GM23338 (cell line): ENCODE measurements around the gene EGFL8. TPM values are rescaled to one million over a fixed set of nuclear protein-coding genes. Genes with fewer than 3 reads are reported as not detected.

Source experiments
- ATAC-seq: fragments of 200-7000 bp; cut with Tn5 transposase; 3 replicates; pipeline ENCODE4 v1.9.1; 2020
- DNase-seq: peaks from one replicate; pipeline ENCODE4 v3.0.0-alpha.2; 2015; ENCODE audit warnings: low spot score
- H2AFZ ChIP-seq: fragments of 200-600 bp; sonication (generic); 2 replicates; pipeline ENCODE4 v1.8.0; 2016; ENCODE audit warnings: antibody characterized with exemption, mild to moderate bottlenecking, moderate library complexity
- H3F3A ChIP-seq: fragments of 200-600 bp; sonication (generic); replicated peaks from 2 replicates; pipeline ENCODE4 v1.8.0; 2017; ENCODE audit warnings: antibody characterized with exemption, mixed run types, low read depth
- H3K27ac ChIP-seq: fragments of 200-600 bp; sonication (generic); 2 replicates; pipeline ENCODE4 v1.6.1; 2016; ENCODE audit warnings: low read depth
- H3K27me3 ChIP-seq: fragments of 200-600 bp; sonication (generic); 2 replicates; pipeline ENCODE4 v1.8.0; 2016; ENCODE audit warnings: mild to moderate bottlenecking, mixed run types, moderate library complexity; ENCODE audit not compliant: insufficient read depth
- H3K36me3 ChIP-seq: fragments of 200-600 bp; sonication (generic); 2 replicates; pipeline ENCODE4 v1.8.0; 2016; ENCODE audit warnings: mild to moderate bottlenecking; ENCODE audit not compliant: insufficient read depth
- H3K4me1 ChIP-seq: fragments of 200-600 bp; sonication (generic); 2 replicates; pipeline ENCODE4 v1.8.0; 2016; ENCODE audit warnings: mild to moderate bottlenecking, moderate library complexity; ENCODE audit not compliant: insufficient read depth
- H3K4me2 ChIP-seq: fragments of 200-600 bp; sonication (generic); 2 replicates; pipeline ENCODE4 v1.7.1; 2017; ENCODE audit warnings: mixed run types
- H3K4me3 ChIP-seq: fragments of 200-600 bp; sonication (generic); 2 replicates; pipeline ENCODE4 v1.6.1; 2016; ENCODE audit warnings: mixed run types
- H3K79me2 ChIP-seq: fragments of 200-600 bp; sonication (generic); replicated peaks from 2 replicates; pipeline ENCODE4 v1.8.0; 2017; ENCODE audit warnings: mild to moderate bottlenecking; ENCODE audit not compliant: insufficient read depth
- H3K9me2 ChIP-seq: fragments of 200-600 bp; sonication (generic); 2 replicates; pipeline ENCODE4 v1.8.0; 2017; ENCODE audit not compliant: insufficient read depth
- H4K20me1 ChIP-seq: fragments of 200-600 bp; sonication (generic); replicated peaks from 2 replicates; pipeline ENCODE4 v1.8.0; 2017; ENCODE audit warnings: mild to moderate bottlenecking; ENCODE audit not compliant: insufficient read depth
- H3K27ac Mint-ChIP-seq: 2 replicates; pipeline ENCODE4 v1.8.0; 2020; ENCODE audit warnings: inconsistent platforms, mild to moderate bottlenecking, moderate library complexity, mixed read lengths
- H3K27me3 Mint-ChIP-seq: 3 replicates; pipeline ENCODE4 v1.8.0; 2022; ENCODE audit warnings: low read depth, mild to moderate bottlenecking, moderate library complexity, mixed read lengths, inconsistent platforms; ENCODE audit not compliant: insufficient read depth, poor library complexity
- H3K36me3 Mint-ChIP-seq: 3 replicates; pipeline ENCODE4 v1.8.0; 2021; ENCODE audit warnings: low read depth, mild to moderate bottlenecking, inconsistent platforms, moderate library complexity, mixed read lengths
- H3K4me1 Mint-ChIP-seq: 3 replicates; pipeline ENCODE4 v1.8.0; 2020; ENCODE audit warnings: mild to moderate bottlenecking, inconsistent platforms, mixed read lengths
- H3K4me3 Mint-ChIP-seq: 3 replicates; pipeline ENCODE4 v1.8.0; 2021; ENCODE audit warnings: moderate library complexity, mild to moderate bottlenecking, inconsistent platforms, mixed read lengths
- H3K9me3 Mint-ChIP-seq: 3 replicates; pipeline ENCODE4 v1.8.0; 2020; ENCODE audit warnings: moderate library complexity, mild to moderate bottlenecking, inconsistent platforms, mixed read lengths
- CREB1 ChIP-seq: fragments of 250-450 bp; sonication (Bioruptor Pico); IDR thresholded peaks from 2 replicates; pipeline ENCODE4 v1.5.0; 2020; ENCODE audit warnings: low read depth, mild to moderate bottlenecking, moderate library complexity
- CTCF ChIP-seq, 2 experiments: fragments of 200-600 bp in 1 of 2; sonication (generic) in 1 of 2; conservative IDR thresholded peaks; 2 replicates each; pipeline versions ENCODE4 v1.5.1 to v1.6.1; 2016 to 2017; ENCODE audit warnings: antibody characterized with exemption in 2 of 2, low read depth in 2 of 2, mild to moderate bottlenecking in 2 of 2, moderate library complexity in 1 of 2
- EZH2phosphoT487 ChIP-seq: fragments of 200-600 bp; sonication (generic); IDR thresholded peaks from one replicate; pipeline ENCODE4 v1.8.1; 2018; ENCODE audit warnings: antibody characterized with exemption; ENCODE audit not compliant: unreplicated experiment
- JUNB ChIP-seq: IDR thresholded peaks from one replicate; pipeline ENCODE4 v1.6.1; 2016; ENCODE audit warnings: antibody characterized with exemption; ENCODE audit not compliant: unreplicated experiment
- NANOG ChIP-seq: IDR thresholded peaks from 2 replicates; pipeline ENCODE4 v1.6.1; 2016; ENCODE audit warnings: antibody characterized with exemption, borderline replicate concordance
- POLR2AphosphoS5 ChIP-seq: IDR thresholded peaks from 2 replicates; pipeline ENCODE4 v1.6.1; 2016; ENCODE audit warnings: antibody characterized with exemption, low read depth
- STAT1 ChIP-seq: IDR thresholded peaks from one replicate; pipeline ENCODE4 v1.6.1; 2016; ENCODE audit warnings: antibody characterized with exemption; ENCODE audit not compliant: unreplicated experiment
- ZNF114 ChIP-seq: fragments of 250-450 bp; sonication (Bioruptor Pico); IDR thresholded peaks from 2 replicates; pipeline ENCODE4 v1.5.0; 2020; ENCODE audit warnings: mild to moderate bottlenecking, moderate library complexity
- ZNF331 ChIP-seq: fragments of 250-450 bp; sonication (Bioruptor Pico); IDR thresholded peaks from 2 replicates; pipeline ENCODE4 v1.5.0; 2020; ENCODE audit warnings: low read depth, mild to moderate bottlenecking, moderate library complexity
- polyA plus RNA-seq: library from polyadenylated mRNA; unstranded; fragments of >200 nt; fragmentation: Nextera tagmentation; extraction: Ambion mirVana; gene quantifications from 2 replicates; pipeline ENCODE4 v1.2.1, GENCODE V29; 2016
- total RNA-seq: library from RNA; depleted of rRNA; stranded (reverse); fragments of >200 nt; shearing (Covaris generic); gene quantifications from 2 replicates; pipeline ENCODE4 v1.2.3, GENCODE V29; 2014
- TF ChIP-seq, protein P1 (sequence below): IDR thresholded peaks from one replicate; pipeline ENCODE4 v1.6.1; 2018; ENCODE audit warnings: antibody characterized with exemption; ENCODE audit not compliant: unreplicated experiment

EGFL8 gene
- total and polyA plus RNA-seq, 2 experiments from 2014 or later = 6.1 to 7.4 TPM

DNA sequence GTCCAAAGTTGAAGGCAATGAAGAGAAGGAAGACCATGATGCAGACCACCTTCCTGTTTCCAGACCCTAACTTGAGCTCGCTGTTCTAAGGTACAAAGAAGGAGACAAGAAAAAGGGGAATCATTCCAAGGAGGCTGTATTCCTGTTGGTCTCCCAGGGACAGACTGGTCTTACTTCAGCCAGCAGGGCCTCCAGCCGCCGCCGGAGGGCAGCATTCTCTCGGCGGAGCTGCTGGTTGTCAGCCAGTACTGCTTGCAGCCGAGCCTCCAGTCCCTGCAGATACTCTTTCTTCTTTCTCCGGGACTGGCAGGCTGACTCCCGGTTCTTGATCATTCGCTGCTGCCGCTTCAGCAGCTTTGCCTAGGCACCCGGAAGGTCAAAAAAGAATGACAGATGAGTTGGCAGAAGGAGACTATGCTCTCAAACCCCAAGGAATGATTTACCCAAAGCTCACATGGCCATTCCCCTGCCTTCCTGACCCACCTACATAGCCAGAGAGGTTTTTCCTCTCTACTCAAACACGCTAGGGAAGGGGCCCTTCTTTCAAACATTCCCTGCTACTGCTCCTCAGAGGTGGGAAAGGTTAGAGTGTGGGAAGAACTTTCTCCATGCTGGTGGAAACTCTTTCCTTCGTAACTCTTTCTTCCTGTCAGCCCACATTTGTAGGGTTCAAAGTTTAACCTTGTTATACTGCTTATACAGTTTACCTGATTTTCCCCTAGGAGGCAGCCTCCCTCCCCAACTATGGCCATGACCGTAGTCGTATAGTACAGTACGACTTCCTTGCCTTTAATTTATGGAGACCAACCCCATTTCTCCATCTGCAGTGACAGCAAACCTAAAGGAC is 45.4 kb upstream of the EGFL8 start:
- Histone ChIP-seq H3K4me2 (no peak overlapping the region), H3K27me3 (no peaks in the 10 kb centered on the region), H3K79me2 (no peaks in the 10 kb centered on the region), H2AFZ (no peak overlapping the region), H3K4me1 (no peaks in the 10 kb centered on the region), H3K36me3 (peaks cover 15% of the 10 kb centered on the region), H3K9me2 (no peaks in the 10 kb centered on the region), H4K20me1 (no peaks in the 10 kb centered on the region), H3K4me3 (no peak overlapping the region), H3F3A (peaks cover 4% of the 10 kb centered on the region; the same call in 1 of the 2 replicates), H3K27ac (no peak overlapping the region; the same call in 1 of the 2 replicates)
- H3K27ac Mint-ChIP-seq = no peak overlapping the region
- peaks cover 56% of the 10 kb centered on the region for H3K36me3 Mint-ChIP-seq
- H3K4me3 Mint-ChIP-seq = no peak overlapping the region; the same call in 2 of the 3 replicates
- peaks cover 2% of the 10 kb centered on the region for H3K27me3 Mint-ChIP-seq
- DNase-seq (peak; percentile 89), ATAC-seq (peak; percentile 94)
- H3K4me1 Mint-ChIP-seq = no peaks in the 10 kb centered on the region
- TF ChIP-seq STAT1 = no peak
- peak; percentile 85 to 90 for TF ChIP-seq CTCF (conservative IDR thresholded peaks at IDR 0.05; ENCODE audit: low read depth in 2 of 2)
- H3K9me3 Mint-ChIP-seq = no peaks in the 10 kb centered on the region

GRCh38 chr6:32120573-32121059 is 43.8 kb upstream of the EGFL8 start:
- H3K36me3 Mint-ChIP-seq = peaks cover 60% of the 10 kb centered on the region

DNA sequence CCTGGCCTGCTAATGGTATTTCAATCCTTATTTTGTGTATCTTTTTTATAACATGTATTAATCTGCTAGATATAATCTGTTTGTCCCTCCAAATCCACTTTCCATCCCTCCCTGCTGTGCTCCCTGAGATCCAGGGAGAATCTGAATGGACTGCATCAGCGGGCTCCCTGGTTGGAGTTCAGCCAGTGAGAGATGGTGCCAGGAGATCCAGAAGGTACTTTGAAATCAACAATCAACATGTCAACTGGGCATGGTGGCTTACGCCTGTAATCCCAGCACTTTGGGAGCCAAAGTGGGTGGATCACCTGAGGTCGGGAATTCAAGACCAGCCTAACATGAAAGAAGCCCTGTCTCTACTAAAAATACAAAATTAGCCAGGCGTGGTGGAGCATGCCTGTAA is 40.7 kb upstream of the EGFL8 start:
- DNase-seq (no peak), ATAC-seq (no peak)
- TF ChIP-seq EZH2phosphoT487 (no peak), NANOG (no peak), ZNF114 (CRISPR knock-in tag) (no peak), CREB1 (no peak), POLR2AphosphoS5 (no peak), ZNF331 (CRISPR knock-in tag) (no peak), JUNB (no peak)
- TF ChIP-seq, protein P1, sequence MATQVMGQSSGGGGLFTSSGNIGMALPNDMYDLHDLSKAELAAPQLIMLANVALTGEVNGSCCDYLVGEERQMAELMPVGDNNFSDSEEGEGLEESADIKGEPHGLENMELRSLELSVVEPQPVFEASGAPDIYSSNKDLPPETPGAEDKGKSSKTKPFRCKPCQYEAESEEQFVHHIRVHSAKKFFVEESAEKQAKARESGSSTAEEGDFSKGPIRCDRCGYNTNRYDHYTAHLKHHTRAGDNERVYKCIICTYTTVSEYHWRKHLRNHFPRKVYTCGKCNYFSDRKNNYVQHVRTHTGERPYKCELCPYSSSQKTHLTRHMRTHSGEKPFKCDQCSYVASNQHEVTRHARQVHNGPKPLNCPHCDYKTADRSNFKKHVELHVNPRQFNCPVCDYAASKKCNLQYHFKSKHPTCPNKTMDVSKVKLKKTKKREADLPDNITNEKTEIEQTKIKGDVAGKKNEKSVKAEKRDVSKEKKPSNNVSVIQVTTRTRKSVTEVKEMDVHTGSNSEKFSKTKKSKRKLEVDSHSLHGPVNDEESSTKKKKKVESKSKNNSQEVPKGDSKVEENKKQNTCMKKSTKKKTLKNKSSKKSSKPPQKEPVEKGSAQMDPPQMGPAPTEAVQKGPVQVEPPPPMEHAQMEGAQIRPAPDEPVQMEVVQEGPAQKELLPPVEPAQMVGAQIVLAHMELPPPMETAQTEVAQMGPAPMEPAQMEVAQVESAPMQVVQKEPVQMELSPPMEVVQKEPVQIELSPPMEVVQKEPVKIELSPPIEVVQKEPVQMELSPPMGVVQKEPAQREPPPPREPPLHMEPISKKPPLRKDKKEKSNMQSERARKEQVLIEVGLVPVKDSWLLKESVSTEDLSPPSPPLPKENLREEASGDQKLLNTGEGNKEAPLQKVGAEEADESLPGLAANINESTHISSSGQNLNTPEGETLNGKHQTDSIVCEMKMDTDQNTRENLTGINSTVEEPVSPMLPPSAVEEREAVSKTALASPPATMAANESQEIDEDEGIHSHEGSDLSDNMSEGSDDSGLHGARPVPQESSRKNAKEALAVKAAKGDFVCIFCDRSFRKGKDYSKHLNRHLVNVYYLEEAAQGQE = no peak

More at GRCh38 chr6:32120573-32121059, 43.8 kb upstream of the EGFL8 start:
- peak overlapping the region; percentile 59; the same call in 1 of the 2 replicates for H3K27ac Mint-ChIP-seq
- Histone ChIP-seq H2AFZ (no peak overlapping the region), H3K27ac (no peak overlapping the region), H4K20me1 (no peaks in the 10 kb centered on the region), H3K4me1 (no peaks in the 10 kb centered on the region), H3K4me2 (no peak overlapping the region), H3K27me3 (no peaks in the 10 kb centered on the region), H3K36me3 (peaks cover 15% of the 10 kb centered on the region), H3K4me3 (no peak overlapping the region), H3F3A (peaks cover 4% of the 10 kb centered on the region; the same call in 1 of the 2 replicates), H3K9me2 (no peaks in the 10 kb centered on the region), H3K79me2 (no peaks in the 10 kb centered on the region)
- no peak overlapping the region for H3K4me3 Mint-ChIP-seq
- TF ChIP-seq NANOG (no peak), STAT1 (no peak)
- no peaks in the 10 kb centered on the region for H3K9me3 Mint-ChIP-seq
- no peaks in the 10 kb centered on the region for H3K4me1 Mint-ChIP-seq
- peaks cover 7% of the 10 kb centered on the region for H3K27me3 Mint-ChIP-seq
- DNase-seq = no peak
- ATAC-seq = no peak

More for the DNA sequence above, 40.7 kb upstream of the EGFL8 start:
- H3K27me3 ChIP-seq = no peaks in the 10 kb centered on the region
- H3K27ac ChIP-seq = no peak overlapping the region
- no peak overlapping the region for H3K27ac Mint-ChIP-seq
- no peaks in the 10 kb centered on the region for H3K9me2 ChIP-seq
- no peak overlapping the region for H3K4me2 ChIP-seq
- no peak overlapping the region for H3K4me3 ChIP-seq
- H3K4me3 Mint-ChIP-seq = no peak overlapping the region
- H3K9me3 Mint-ChIP-seq = no peaks in the 10 kb centered on the region
- 0 out of 2 replicates have a peak, but pooled peaks cover 5% of the 10 kb centered on the region for H4K20me1 ChIP-seq
- H3K4me1 ChIP-seq = peaks cover 9% of the 10 kb centered on the region
- peaks cover 55% of the 10 kb centered on the region for H3K36me3 Mint-ChIP-seq
- peaks cover 13% of the 10 kb centered on the region for H3K4me1 Mint-ChIP-seq
- peaks cover 12% of the 10 kb centered on the region; the same call in 1 of the 2 replicates for H3K36me3 ChIP-seq
- peaks cover 11% of the 10 kb centered on the region for H3K27me3 Mint-ChIP-seq
- H2AFZ ChIP-seq = no peak overlapping the region
- H3F3A ChIP-seq = peaks cover 11% of the 10 kb centered on the region; the same call in 1 of the 2 replicates
- peaks cover 13% of the 10 kb centered on the region for H3K79me2 ChIP-seq
